Fibroblast of the conjunctiva (primary cell): ENCODE measurements around the gene CHD9NB.
A peak's percentile ranks its signal among the peaks of the same experiment; 100 is the strongest.
"Not testable (repeated sequence)": the region's sequence is repeated elsewhere in the genome, so short reads cannot be mapped to it uniquely, and the experiment has no call there.

Source experiments
- DNase-seq: peaks from one replicate; pipeline ENCODE4 v3.0.0-alpha.2; 2010; ENCODE audit warnings: low read depth

Gene CHD9NB

DNA sequence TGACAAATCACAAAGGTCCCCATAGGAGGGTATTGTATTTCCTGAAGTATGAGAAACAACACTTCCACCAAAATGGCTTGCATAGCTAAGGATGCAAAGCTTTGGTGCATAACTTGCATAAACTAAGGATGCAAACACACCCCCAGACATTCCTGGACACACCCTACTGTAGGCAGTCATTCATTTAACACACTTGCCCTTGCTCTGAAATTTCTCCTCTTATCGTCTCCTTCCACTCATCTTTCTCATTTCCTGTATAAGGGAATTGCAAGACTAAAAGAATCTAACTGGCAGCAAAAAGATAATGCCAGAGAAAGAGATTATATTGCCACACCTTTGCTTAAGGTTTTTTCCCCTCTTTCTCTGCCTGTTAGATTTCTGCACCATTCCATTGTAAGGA is 30.4 kb upstream of the CHD9NB start:
- no peak for DNase-seq

DNA sequence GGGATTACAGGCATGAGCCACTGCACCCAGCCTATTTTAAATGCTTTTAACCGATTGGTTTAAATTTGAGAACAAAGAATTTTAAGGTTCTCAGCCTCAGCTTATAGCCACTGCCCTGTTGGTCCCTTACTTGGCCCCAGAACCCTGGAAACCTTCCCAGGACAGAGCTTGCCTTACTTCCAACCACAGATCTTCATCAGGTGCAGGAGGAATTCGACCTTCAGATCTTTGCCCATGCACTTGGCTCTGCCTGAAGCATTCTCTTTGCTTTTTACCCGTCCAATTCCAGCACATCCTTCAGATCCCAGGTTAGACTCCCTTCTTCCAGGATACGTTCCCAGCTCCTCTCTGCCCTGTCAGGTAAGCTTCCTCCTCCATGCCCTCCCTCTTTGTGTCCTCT is 29.8 kb upstream of the CHD9NB start:
- DNase-seq = no peak

DNA sequence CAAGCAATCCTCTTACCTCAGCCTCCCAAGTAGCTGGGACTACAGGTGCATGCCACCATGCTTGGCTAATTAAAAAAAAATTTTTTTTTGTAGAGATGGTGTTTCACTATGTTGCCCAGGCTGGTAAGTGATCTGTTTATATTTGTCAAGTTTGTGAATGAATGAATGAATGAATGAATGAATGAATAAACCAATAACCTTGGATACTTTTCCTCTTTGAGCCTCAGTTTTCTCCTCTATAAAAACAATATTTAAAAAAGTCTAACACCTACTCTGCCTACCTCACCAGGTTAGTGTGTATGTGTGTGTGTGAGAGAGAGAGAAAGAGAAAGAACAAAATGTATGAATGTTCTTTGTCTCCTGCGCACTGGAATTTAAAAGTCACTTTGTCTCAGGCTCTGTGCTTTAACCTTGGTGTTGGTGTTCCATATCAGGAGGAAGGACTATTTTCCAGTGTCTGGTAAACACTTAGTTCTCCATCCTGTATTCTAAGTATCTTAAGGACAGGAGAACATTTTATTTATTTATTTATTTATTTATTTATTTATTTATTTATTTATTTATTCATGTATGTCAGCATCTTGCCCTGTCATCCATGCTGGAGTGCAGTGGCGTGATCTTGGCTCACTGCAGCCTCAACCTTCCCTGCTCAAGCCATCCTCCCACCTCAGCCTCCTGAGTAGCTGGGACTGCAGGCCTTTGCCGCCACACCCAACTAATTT is 29.1 kb upstream of the CHD9NB start:
- no peak for DNase-seq

DNA sequence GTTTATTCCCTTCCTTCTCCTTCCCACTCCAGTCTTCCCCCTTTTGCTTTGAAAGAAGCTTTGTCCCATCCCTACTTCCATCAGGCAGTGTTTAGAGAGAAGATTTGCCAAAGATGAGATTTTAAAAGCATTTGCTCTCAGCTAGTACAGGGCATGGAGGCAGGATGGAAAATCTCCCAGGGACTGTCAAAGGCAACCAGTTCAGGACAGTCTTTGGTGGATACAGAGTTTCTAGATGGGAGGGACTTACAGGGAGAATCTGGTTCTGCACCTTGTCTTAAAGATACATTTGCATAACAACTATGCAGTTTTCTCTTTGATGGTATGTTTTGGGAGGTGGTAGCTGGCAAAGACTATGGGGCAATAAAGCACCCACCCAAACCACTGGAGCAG is 28.3 kb upstream of the CHD9NB start:
- no peak for DNase-seq

DNA sequence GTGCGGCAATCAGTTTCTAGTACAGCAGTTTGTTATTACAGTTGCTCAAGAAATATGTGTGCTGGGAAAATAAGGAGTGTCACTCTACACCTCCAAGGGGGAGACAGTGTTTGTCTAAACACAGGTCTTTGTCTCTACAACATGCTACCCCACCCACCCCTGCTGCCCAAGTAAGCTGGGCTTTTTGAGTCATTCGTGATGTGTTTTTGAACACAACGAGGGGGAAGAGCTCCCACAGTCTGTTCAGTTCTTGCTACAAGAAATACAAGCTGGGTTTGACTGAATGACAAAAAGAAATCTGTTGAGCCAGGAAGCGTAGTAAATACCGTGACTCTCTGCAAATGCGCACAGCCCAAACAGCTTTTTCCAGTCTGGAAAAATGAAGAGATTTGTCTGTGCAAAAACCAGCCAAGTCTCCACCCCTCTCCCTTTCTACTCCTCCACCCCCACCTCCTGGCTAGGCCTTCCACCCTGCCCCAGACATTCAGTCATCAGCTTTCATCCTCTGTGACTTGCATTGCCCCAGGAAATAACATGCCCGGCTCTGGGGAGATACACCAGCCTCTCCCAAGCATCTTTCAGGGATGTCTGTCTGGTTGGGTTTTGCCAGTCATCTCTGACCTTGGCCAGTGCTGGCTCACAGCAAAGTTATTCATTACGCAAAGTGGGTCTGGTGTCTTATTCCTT is 27.8 kb upstream of the CHD9NB start:
- DNase-seq = peak; percentile 75

DNA sequence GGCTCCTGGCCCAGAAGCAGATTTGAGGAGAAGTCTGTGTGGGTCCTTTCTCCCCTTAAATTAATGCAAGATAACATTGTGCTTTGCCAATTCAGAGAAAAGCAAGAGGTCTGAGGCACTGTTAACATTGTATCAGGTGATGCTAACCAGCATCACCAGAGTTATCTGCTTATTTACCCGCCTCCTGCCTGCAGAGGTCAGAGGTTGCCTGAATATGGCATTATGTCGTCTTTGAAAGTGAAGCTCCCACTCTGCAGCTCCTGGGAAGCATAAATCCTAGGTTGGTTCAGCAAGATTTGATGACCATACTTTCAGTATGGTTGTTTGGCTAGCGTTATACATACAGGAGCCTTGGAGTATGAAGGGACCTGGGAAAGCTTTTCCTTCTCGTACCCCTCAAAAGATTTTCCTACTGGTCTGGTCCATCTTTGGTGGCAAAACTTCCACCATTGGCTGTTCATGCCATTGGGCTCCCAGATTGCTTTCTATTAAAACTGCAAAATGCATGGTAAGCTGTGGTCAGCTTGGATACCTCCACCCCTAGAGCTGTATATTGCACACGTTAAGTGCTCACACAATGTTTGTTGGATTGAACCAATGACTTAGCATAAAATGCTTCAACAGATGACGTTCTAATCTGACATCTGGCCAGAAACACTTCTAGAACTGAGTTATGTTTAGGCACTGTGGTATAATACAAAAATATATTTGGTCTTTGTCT is 26.2 kb upstream of the CHD9NB start:
- no peak for DNase-seq

DNA sequence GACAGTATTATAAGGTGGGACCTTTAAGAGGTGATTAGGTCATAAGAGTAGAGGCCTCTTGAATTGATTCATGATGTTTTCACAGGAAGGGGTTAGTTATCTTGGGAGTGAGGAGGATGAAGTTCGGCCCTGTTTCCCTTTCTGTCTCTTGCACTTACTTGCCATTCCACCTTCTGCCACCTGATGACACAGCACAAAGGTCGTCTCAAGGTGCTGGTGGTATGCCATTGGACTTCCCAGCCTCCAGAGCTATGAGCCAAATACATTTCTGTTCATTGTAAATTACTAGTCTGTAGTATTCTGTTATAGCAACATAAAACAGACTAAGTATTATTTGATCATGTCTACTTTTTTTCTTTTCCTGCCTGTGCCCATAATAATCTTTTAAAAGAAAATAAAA is 25.6 kb upstream of the CHD9NB start:
- DNase-seq = no peak

DNA sequence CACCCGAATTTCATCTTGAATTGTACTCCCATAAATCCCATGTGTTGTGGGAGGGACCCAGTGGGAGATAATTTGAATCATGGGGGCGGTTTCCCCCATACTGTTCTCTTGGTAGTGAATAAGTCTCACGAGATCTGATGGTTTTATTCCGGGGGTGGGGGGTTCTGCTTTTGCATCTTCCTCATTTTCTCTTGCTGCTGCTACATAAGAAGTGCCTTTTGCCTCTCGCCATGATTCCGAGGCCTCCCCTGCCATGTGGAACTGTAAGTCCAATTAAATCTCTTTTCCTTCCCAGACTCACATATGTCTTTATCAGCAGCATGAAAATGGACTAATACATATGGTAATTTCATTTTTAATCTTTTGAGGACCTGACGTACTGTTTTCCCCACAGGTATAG is 22.8 kb upstream of the CHD9NB start:
- not testable (repeated sequence) for DNase-seq

DNA sequence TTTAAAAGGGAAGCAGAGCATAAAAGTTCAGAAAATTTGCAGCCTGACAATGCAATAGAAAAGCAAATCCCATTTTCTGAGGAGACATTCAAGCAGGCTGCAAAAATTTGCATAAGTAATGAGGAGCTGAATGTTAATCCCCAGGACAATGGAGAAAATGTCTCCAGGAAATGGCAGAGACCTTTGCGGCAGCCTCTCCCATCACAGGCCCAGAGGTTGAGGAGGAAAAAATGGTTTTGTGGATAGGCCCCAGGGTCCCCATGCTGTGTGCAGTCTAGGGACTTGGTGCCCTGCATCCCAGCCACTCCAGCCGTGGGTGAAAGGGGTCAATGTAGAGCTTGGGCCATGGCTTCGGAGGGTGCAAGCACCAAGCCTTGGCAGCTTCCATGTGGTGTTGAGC is 21.6 kb upstream of the CHD9NB start:
- not testable (repeated sequence) for DNase-seq

DNA sequence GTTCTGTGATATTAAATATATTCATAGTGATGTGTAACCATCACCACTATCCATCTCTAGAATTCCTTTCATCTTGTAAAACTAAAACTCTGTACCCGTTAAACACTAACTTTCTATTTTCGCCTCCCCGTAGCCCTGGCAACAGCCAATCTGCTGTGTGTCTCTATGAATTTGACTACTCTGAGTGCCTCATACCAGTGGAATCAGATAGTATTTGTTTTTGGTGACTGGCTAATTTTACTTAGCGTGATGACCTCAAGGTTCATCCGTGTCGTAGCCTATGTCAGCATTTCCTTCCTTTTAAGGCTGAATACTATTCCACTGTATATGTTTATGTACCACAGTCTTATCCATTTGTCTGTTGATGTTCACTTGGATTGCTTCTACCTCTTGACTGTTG is 20.3 kb upstream of the CHD9NB start:
- DNase-seq = no peak

DNA sequence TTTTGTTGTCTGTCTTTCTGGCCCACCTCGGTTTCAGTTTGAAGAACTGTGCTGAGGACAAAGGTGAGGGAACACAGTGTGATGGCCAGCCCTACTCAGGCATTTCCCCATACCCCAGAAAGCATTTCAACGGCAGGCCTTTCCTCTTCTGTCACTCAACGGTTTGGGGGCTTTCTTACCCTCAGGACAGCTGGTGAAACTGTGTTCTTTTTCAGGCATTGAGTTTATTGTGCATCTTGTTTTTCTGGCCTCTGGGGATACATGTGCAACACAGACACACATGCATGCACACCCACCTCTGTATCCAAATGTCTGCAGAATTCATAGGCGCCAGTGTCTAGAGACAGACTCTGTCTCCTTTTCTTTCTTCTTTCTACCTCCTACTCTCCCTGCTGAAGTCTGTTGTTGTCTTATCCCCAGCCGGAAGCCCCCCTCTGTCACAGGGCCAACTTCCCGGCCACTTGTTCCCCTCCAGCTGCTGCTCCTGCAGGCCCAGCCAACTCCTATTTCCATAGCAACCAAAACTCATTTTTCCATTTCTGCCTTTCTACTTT is 19.1 kb upstream of the CHD9NB start:
- DNase-seq = no peak

DNA sequence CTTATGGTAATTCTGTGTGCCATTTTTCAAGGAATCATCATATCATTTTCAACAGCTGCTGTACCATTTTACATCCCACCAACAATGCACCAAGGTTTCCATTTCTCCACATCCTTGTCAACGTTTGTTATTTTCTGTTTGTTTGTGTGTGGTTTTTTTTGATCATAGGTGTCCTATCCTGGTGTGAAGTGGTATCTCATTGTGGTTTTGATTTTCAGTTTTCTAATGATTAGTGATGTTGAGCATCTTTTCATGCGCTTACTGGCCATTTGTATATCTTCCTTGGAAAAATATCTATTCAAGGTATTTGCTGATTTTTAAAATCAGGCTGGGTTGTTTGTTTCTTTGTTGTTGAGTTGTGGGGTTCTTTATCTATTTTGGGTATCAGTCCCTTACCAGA is 17.1 kb upstream of the CHD9NB start:
- DNase-seq = no peak

DNA sequence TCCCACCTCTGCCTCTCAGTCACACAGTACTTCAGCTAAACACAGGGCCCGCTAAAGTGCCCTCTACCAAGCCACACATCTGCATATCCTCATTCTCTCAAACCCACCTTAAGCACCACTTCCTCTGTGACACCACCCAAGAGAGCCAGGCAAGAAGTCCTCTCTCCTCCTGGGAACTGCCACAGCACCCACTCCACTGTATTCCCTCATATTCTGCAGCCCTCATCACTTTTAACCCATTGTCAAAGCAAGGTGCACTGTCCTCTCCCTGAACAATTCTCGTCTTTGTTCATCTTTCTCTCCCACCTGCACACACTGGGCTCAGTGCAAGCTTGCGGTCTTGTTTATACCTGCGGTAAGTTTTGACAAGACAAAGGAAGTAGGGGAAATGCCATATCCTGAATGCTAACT is 15.7 kb upstream of the CHD9NB start:
- no peak for DNase-seq

DNA sequence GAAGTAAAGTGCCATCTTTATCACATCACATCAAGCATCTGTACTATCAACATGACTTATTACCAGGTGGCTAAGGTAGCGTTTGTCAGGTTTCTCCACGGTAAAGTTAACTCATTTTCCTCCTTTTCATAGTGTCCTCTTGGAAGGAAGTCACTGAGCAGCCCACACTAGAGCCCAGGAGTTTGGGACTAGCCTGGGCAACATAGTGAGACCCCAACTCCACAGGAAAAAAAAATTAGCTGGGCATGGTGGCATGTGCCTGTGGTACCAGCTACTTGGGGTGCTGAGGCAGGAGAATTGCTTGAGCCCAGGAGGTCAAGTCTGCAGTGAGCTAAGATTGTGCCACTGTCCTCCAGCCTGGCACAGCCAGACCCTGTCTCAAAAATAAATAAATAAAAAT is 15.0 kb upstream of the CHD9NB start:
- DNase-seq = no peak

DNA sequence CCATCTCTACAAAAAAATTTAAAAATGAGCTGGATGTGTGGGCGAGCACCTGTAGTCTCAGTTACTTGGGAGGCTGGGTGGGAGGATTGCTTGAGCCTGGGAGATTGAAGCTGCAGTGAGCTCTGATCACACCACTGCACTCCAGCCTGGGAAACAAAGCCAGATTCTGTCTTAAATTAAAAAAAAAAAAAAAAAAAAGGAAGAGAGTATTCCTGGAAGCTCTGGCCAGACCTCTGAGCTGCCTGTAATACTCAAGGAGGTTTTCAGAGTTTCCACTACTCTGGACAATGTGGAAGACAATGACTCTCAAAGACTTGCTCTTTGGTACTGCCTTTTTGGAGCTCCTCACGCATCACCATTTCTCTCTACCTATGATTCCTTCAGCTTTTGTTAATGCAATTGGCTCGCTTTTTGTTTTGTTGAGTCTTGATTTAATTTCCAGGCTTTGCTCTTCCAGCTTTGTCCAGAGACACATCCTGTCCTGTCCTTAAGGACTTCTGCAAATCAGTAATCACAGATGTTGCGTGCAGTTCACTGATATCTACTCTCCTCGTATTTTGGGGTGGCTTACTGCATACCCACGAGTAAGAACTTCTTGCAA is 12.9 kb upstream of the CHD9NB start:
- no peak for DNase-seq

DNA sequence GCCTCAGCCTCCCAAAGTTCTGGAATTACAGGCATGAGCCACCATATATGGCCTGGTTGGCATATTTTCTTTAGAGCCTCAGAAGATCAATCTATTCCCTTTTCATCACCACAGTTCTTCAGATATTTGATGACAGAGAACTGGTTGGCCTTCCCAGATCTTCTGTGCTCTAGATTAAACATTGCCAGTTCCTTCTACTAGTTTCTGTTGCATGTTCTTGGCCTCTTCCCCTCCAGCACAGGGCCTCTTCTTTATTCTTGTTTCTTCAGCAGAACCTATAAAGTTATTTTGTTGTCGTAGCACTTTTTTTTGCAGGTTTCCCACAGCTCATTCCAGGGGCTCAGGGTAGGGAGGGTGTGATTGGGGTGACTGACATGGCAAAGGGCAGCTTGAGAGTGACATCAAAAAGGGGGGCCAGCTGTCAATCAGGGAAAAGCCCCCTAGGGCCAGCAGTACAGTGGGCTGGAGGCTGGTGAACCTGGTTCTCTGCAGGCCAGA is 11.4 kb upstream of the CHD9NB start:
- DNase-seq = no peak

DNA sequence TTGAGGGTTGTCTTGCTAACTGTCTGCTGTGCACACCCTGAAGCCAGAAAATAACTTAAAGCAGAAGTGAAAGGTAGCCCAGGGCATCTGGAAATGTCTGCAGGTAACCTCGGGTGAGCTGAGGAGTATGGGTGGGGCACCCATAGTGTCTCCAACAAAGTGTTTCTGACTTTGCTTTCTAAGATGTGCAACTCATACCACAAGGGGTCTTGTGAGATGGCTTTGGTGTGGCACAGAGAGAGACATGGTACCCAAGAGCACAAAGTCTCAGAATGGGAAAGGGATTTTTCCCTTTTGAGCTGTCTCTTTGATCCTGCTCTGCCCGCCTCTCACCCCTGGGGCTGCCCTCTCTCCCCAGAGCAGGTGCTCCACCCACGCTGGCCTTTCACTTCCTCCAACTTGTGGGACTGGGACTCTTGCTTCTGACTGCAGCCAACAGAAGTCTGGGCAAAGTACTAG is 9.0 kb upstream of the CHD9NB start:
- no peak for DNase-seq

DNA sequence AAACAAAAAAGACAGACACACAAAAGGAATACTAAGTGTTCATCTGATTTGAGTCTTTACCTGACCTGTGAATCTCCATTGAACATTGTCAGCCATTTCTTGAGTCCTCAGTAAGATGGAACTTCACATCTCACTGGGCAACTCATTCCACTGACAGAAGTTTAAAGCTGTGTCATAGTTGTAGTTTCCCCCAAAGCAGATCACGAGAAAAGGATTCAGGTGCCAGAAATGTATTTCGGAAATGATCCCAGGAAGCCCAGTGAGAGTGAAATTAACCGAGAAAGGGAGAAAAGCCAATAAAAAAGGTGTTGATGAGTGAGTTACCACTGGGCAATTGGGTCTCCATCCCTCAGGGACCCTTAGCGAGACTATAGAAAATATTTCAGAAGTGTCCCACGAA is 8.6 kb upstream of the CHD9NB start:
- no peak for DNase-seq

DNA sequence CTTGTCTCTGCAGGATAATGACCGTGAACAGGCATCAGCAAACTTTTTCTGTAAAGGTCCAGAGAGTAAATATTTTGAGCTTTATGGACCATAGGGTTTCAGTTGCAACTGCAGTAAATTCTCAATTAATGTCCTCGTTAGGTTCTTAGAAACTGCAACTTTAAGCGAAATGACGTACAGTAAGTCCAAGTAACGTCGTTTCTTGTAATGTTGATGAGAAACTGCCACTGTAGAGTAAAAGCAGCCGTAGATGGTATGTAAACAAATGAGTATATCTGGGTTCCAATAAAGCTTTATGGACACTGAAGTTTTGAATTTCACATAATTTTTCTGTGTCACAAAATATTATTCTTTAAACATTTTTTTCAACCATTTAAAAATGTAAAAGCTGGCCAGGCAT is 7.0 kb upstream of the CHD9NB start:
- no peak for DNase-seq

DNA sequence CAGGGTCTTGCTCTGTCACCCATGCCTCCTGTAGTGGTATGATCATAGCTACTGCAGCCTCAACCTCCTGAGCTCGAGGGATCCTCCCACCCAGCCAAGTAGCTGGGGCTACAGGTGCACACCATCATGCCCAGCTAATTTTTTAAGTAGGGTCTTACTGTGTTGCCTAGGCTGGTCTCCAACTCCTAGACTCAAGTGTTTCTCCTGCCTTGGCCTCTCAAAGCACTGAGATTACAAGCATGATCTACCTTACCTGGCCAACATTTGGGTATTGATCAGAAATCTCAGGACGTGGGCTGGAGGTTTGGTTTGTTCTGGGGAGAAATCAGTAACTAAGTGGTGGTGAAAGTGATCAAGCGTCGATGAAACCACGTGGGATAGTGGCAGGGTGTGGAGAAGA is 6.2 kb upstream of the CHD9NB start:
- DNase-seq = no peak

DNA sequence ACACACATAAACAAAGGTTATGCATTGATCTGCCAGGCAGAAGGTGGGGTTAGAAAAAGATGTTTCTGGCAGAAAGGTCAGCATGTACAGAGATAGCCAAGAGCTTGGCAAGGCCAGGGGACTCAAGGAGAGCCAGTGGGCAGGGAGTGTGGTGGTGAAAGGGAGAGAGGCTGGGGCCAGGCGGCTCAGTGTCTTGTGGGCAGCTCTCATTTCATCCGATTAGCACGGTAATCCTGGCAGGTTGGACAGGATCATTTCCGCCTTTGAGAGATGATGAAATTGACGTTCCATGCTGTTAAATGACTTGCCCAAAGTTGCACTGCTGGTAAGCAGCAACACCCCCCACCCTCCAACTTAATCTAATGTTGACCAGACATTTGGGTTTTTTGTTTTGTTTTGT is 5.7 kb upstream of the CHD9NB start:
- DNase-seq = no peak

DNA sequence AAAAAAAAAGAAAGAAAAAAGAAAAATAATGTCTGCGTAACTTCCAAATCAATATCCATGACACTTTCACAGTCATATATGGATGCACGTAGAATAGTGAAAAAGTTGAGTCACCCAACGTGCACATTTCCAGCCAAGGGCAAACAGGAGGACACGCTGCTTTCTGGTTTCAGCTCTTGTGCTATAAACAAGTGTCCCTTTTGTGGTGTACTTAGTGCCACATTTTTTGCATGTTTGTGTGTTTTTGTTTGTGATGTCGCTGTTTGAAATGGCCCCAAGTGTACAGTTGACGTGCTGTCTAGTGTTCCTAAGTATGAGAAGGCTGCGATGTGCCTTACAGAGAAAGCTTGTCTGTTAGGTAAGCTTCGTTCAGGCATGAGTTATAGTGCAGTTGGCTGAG is 5.0 kb upstream of the CHD9NB start:
- DNase-seq = no peak
